Lung (tissue), 12 donors: ENCODE data around the gene PORCN. TPM values are rescaled to one million over a fixed set of nuclear protein-coding genes. Genes with fewer than 3 reads are reported as not detected.

Source experiments
- ATAC-seq: fragments of 200-7000 bp; cut with Tn5 transposase; one replicate; pipeline ENCODE4 v1.9.1; 2020; ENCODE audit warnings: moderate number of reproducible peaks; ENCODE audit not compliant: insufficient read depth, low FRiP score
- DNase-seq, 3 donors: peaks; one replicate each; pipeline ENCODE4 v3.0.0-alpha.2; 2013 to 2017
- H3K27ac ChIP-seq, 2 donors: one replicate each; pipeline ENCODE4 v1.5.1; 2013; ENCODE audit warnings: mild to moderate bottlenecking in 2 of 2, moderate library complexity in 2 of 2, control low read depth in 1 of 2, inconsistent platforms in 1 of 2, low read depth in 1 of 2, low read length in 1 of 2
- H3K27me3 ChIP-seq, 3 donors: one replicate each; pipeline ENCODE4 v1.5.1; 2013; ENCODE audit warnings: low read length in 2 of 3; ENCODE audit not compliant: control insufficient read depth in 3 of 3, insufficient read depth in 3 of 3
- H3K36me3 ChIP-seq, 4 donors: one replicate each; pipeline ENCODE4 v1.5.1; 2013; ENCODE audit warnings: low read length in 4 of 4, mild to moderate bottlenecking in 1 of 4, moderate library complexity in 1 of 4; ENCODE audit not compliant: control insufficient read depth in 4 of 4, insufficient read depth in 4 of 4
- H3K4me1 ChIP-seq, 5 donors: one replicate each; pipeline ENCODE4 v1.5.1; 2013; ENCODE audit warnings: low read length in 5 of 5, mild to moderate bottlenecking in 2 of 5, moderate library complexity in 1 of 5; ENCODE audit not compliant: control insufficient read depth in 5 of 5, insufficient read depth in 5 of 5
- H3K4me3 ChIP-seq: one replicate; pipeline ENCODE4 v1.5.1; 2013; ENCODE audit warnings: mild to moderate bottlenecking, control low read depth, moderate library complexity
- H3K9ac ChIP-seq, 2 donors: one replicate each; pipeline ENCODE4 v1.5.1; 2013; ENCODE audit warnings: low read length in 2 of 2, control low read depth in 1 of 2; ENCODE audit not compliant: insufficient read depth in 1 of 2
- H3K9me3 ChIP-seq, 4 donors: one replicate each; pipeline ENCODE4 v1.5.1; 2013; ENCODE audit warnings: low read length in 3 of 4, mild to moderate bottlenecking in 1 of 4, moderate library complexity in 1 of 4; ENCODE audit not compliant: control insufficient read depth in 4 of 4, insufficient read depth in 3 of 4
- CTCF ChIP-seq: IDR thresholded peaks from 2 replicates; pipeline ENCODE4 v1.5.1; 2012; ENCODE audit warnings: mild to moderate bottlenecking; ENCODE audit errors: control extremely low read depth, extremely low read depth
- WGBS, 2 donors: extraction: QIAGEN DNeasy Blood & Tissue Kit; methylation state at CpG; one replicate each; pipeline ENCODE4 v1.1.7; 2013; 5-methylcytosine and 5-hydroxymethylcytosine counted together
- polyA plus RNA-seq, 2 donors: library from polyadenylated mRNA; stranded (reverse); fragments of 200-250 nt; gene quantifications; one replicate each; pipeline ENCODE4 v1.2.1, GENCODE V29; 2013
- total RNA-seq, 2 donors: library from RNA; depleted of rRNA in 1 of 2; stranded (reverse); fragments of >200 nt in 1 of 2; gene quantifications; one replicate each; pipeline ENCODE4 v1.2.1, GENCODE V29; 2014 to 2021
- donor health status: control.
- donor health status: control.
- donor health status: Bipolar disorder and iron deficiency.
- donor health status: healthy.
- donor health status: DM: yes; HTN: yes; CAD: no.

The PORCN gene
- total and polyA plus RNA-seq, 4 donors = 3.3 to 12.8 (median 11.8) TPM

GRCh38 chrX:48490661-48491060 lies 18.1 kb upstream of the PORCN start:
- Histone ChIP-seq H3K4me3 (no peak overlapping the region), H3K9ac (no peak overlapping the region), H3K4me1 (no peaks in the 10 kb centered on the region), H3K36me3 (no peaks in the 10 kb centered on the region), H3K27me3 (no peaks in the 10 kb centered on the region), H3K27ac (no peak overlapping the region), H3K9me3 (peaks cover 0 to 12% (median 0%) of the 10 kb centered on the region in 4 donors)
- TF ChIP-seq CTCF = no peak
- ATAC-seq (no peak), DNase-seq (no peak)
- WGBS, 2 donors = 83 to 90% methylated on average over 7 to 8 of the region's 8 CpGs

GRCh38 chrX:48491809-48492208 lies 17.0 kb upstream of the PORCN start:
- peaks cover 0 to 3% (median 0%) of the 10 kb centered on the region in 3 donors for H3K27me3 ChIP-seq
- H3K4me1 ChIP-seq = no peaks in the 10 kb centered on the region
- no peaks in the 10 kb centered on the region for H3K36me3 ChIP-seq
- 82 to 96% methylated on average over 9 of the region's 9 CpGs for WGBS, 2 donors
- ATAC-seq (no peak), DNase-seq (no peak)
- no peak overlapping the region for H3K4me3 ChIP-seq
- H3K9ac ChIP-seq = no peak overlapping the region
- TF ChIP-seq CTCF = no peak
- H3K27ac ChIP-seq = no peak overlapping the region
- peaks cover 0 to 12% (median 0%) of the 10 kb centered on the region in 4 donors for H3K9me3 ChIP-seq

- WGBS, 2 donors = 62 to 75% methylated on average over 6 to 7 of the region's 7 CpGs
Observed at GRCh38 chrX:48492293-48492910, 16.4 kb upstream of the PORCN start.

More at GRCh38 chrX:48492293-48492910, 16.4 kb upstream of the PORCN start:
- TF ChIP-seq CTCF = no peak
- Histone ChIP-seq H3K36me3 (no peaks in the 10 kb centered on the region), H3K27ac (no peak overlapping the region), H3K27me3 (peaks cover 0 to 3% (median 0%) of the 10 kb centered on the region in 3 donors), H3K4me3 (no peak overlapping the region), H3K9ac (no peak overlapping the region), H3K4me1 (no peaks in the 10 kb centered on the region), H3K9me3 (peaks cover 0 to 12% (median 0%) of the 10 kb centered on the region in 4 donors)
- no peak for DNase-seq
- no peak for ATAC-seq
